SU-DHL-6 (cell line): ENCODE data around the gene HPCAL4.

Experiments used
- H2AFZ ChIP-seq: fragments of 200-600 bp; sonication (generic); 2 replicates; pipeline ENCODE4 v1.6.1; 2014; ENCODE audit warnings: low read depth, mild to moderate bottlenecking, moderate library complexity, mixed read lengths, antibody characterized with exemption, low read length; ENCODE audit not compliant: severe bottlenecking
- H3F3A ChIP-seq: fragments of 200-600 bp; shearing (Covaris generic); 2 replicates; pipeline ENCODE4 v1.6.0; 2016; ENCODE audit warnings: antibody characterized with exemption, mild to moderate bottlenecking; ENCODE audit not compliant: insufficient read depth
- H3K27ac ChIP-seq: fragments of 200-600 bp; sonication (generic); 2 replicates; pipeline ENCODE4 v1.5.1; 2016; ENCODE audit warnings: low read depth, mild to moderate bottlenecking, low read length, moderate library complexity, mixed read lengths
- H3K27me3 ChIP-seq: fragments of 200-600 bp; sonication (generic), shearing (Covaris generic); 2 replicates; pipeline ENCODE4 v1.6.0; 2014; ENCODE audit warnings: mild to moderate bottlenecking, low read length
- H3K36me3 ChIP-seq: fragments of 200-600 bp; sonication (generic); 2 replicates; pipeline ENCODE4 v1.6.1; 2014; ENCODE audit warnings: mild to moderate bottlenecking, low read length, mixed read lengths
- H3K4me2 ChIP-seq: fragments of 300-600, 200-600 bp; shearing (Covaris generic), sonication (generic); 2 replicates; pipeline ENCODE4 v1.6.0; 2014; ENCODE audit warnings: low read length, low read depth, mild to moderate bottlenecking; ENCODE audit not compliant: poor library complexity, severe bottlenecking
- H3K4me3 ChIP-seq: fragments of 200-600 bp; sonication (generic); 2 replicates; pipeline ENCODE4 v1.5.1; 2014; ENCODE audit warnings: antibody characterized with exemption, low read length, mild to moderate bottlenecking, mixed read lengths; ENCODE audit not compliant: insufficient read depth, poor library complexity, severe bottlenecking
- H3K79me2 ChIP-seq: fragments of 200-600 bp; sonication (generic); 2 replicates; pipeline ENCODE4 v1.6.1; 2014; ENCODE audit warnings: mild to moderate bottlenecking, low read length, moderate library complexity; ENCODE audit not compliant: insufficient read depth
- H3K9ac ChIP-seq: fragments of 200-600 bp; sonication (generic); 2 replicates; pipeline ENCODE4 v1.7.0; 2014; ENCODE audit warnings: mild to moderate bottlenecking, low read length
- H3K9me2 ChIP-seq: fragments of 200-600 bp; sonication (generic); replicated peaks from 2 replicates; pipeline ENCODE4 v1.6.1; 2014; ENCODE audit warnings: low read length; ENCODE audit not compliant: insufficient read depth
- H3K9me3 ChIP-seq: fragments of 200-600 bp; sonication (generic); 2 replicates; pipeline ENCODE4 v1.6.1; 2014; ENCODE audit warnings: low read length, mixed read lengths; ENCODE audit not compliant: insufficient read depth
- H4K20me1 ChIP-seq: fragments of 200-600 bp; sonication (generic); 2 replicates; pipeline ENCODE4 v1.6.1; 2014; ENCODE audit warnings: low read depth, mild to moderate bottlenecking, antibody characterized with exemption, low read length, moderate library complexity, mixed read lengths
- CTCF ChIP-seq: fragments of 200-600 bp; sonication (generic); IDR thresholded peaks from one replicate; pipeline ENCODE4 v1.5.1; 2017; ENCODE audit warnings: antibody characterized with exemption, mild to moderate bottlenecking, low read length, moderate library complexity; ENCODE audit not compliant: insufficient read depth, poor library complexity, severe bottlenecking
- EZH2phosphoT487 ChIP-seq: fragments of 200-600 bp; sonication (generic), shearing (Covaris generic); conservative IDR thresholded peaks from 2 replicates; pipeline ENCODE4 v1.6.1; 2018; ENCODE audit warnings: mild to moderate bottlenecking, antibody characterized with exemption, low read length, moderate library complexity, mixed read lengths

The HPCAL4 gene

DNA sequence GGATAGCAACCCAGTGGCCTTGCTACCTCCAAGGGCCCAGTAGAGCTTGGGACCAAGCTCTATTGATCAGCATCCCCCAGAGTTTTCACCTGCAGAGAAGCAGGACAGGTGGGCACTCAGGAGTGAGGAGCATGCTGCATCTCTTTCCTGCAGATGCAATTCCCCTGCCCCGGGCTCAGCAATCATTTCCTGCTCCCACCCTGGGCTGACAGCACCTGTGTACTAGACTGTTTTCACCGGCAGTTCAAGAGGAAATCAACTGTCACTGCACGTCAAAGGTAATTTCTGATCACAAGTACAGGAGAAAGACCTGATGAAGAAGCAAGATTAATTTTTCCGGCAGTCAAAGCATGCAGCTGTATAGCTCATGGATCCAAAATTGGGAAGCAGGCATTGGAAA is 10.5 kb downstream of the HPCAL4 start:
- H3K4me3 ChIP-seq = no peak overlapping the region
- no peak overlapping the region for H2AFZ ChIP-seq
- H3K27me3 ChIP-seq = no peaks in the 10 kb centered on the region
- no peak overlapping the region for H3K27ac ChIP-seq
- TF ChIP-seq EZH2phosphoT487 (no peak), CTCF (no peak)
- H3K9me2 ChIP-seq = no peaks in the 10 kb centered on the region
- no peaks in the 10 kb centered on the region for H4K20me1 ChIP-seq
- H3K36me3 ChIP-seq = no peaks in the 10 kb centered on the region
- no peaks in the 10 kb centered on the region for H3F3A ChIP-seq
- no peak overlapping the region for H3K4me2 ChIP-seq
- H3K9me3 ChIP-seq = no peaks in the 10 kb centered on the region
- no peak overlapping the region for H3K9ac ChIP-seq
- H3K79me2 ChIP-seq = no peaks in the 10 kb centered on the region

DNA sequence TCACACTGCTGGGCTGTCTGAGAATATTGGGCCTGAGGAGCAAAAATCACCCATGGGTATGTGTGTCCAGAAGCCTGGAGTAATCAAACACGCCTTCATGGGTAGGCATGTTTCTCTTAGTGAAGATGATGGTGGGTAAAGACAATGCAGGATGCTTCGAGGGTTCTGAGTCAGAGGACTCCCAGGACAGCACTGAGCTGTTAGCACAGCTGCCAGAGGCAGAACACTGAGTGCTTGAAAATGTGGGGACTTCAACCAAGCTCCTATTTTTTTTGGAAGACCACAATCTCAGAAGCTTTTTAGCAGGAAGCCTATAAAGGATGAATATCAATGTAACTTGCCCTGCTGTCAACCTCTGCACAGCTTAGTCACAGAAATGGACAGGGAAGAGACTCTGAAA is 11.4 kb downstream of the HPCAL4 start:
- no peaks in the 10 kb centered on the region for H3F3A ChIP-seq
- H3K9me3 ChIP-seq = no peaks in the 10 kb centered on the region
- H3K27ac ChIP-seq = no peak overlapping the region
- H3K79me2 ChIP-seq = no peaks in the 10 kb centered on the region
- no peak for TF ChIP-seq CTCF
- no peak for TF ChIP-seq EZH2phosphoT487
- no peaks in the 10 kb centered on the region for H3K9me2 ChIP-seq
- H3K36me3 ChIP-seq = no peaks in the 10 kb centered on the region
- no peak overlapping the region for H3K4me3 ChIP-seq
- H3K9ac ChIP-seq = no peak overlapping the region
- H3K4me2 ChIP-seq = no peak overlapping the region
- no peak overlapping the region for H2AFZ ChIP-seq
- no peaks in the 10 kb centered on the region for H4K20me1 ChIP-seq
- H3K27me3 ChIP-seq = no peaks in the 10 kb centered on the region

GRCh38 chr1:39678889-39679288 is 12.3 kb downstream of the HPCAL4 start:
- Histone ChIP-seq H3K27ac (no peak overlapping the region), H3K4me2 (no peak overlapping the region), H3K4me3 (no peak overlapping the region), H4K20me1 (no peaks in the 10 kb centered on the region), H3K36me3 (no peaks in the 10 kb centered on the region), H3K9ac (no peak overlapping the region), H3F3A (no peaks in the 10 kb centered on the region), H3K27me3 (no peaks in the 10 kb centered on the region), H3K9me3 (no peaks in the 10 kb centered on the region), H2AFZ (no peak overlapping the region), H3K9me2 (no peaks in the 10 kb centered on the region), H3K79me2 (no peaks in the 10 kb centered on the region)
- TF ChIP-seq EZH2phosphoT487 (no peak), CTCF (no peak)

- Histone ChIP-seq H3K9me3 (no peaks in the 10 kb centered on the region), H3K27ac (no peak overlapping the region), H3K79me2 (no peaks in the 10 kb centered on the region), H2AFZ (no peak overlapping the region), H3K4me2 (no peak overlapping the region), H3K36me3 (no peaks in the 10 kb centered on the region), H3K9me2 (no peaks in the 10 kb centered on the region), H3K9ac (no peak overlapping the region), H3K27me3 (no peaks in the 10 kb centered on the region), H3K4me3 (no peak overlapping the region), H3F3A (no peaks in the 10 kb centered on the region), H4K20me1 (no peaks in the 10 kb centered on the region)
- TF ChIP-seq CTCF (no peak), EZH2phosphoT487 (no peak)
Measured at GRCh38 chr1:39677645-39678044, 13.6 kb downstream of the HPCAL4 start.
